ENCODE measurements around the gene CDK6. TPM values are rescaled to one million over a fixed set of nuclear protein-coding genes. Genes with fewer than 3 reads are reported as not detected.
A peak's percentile ranks its signal among the peaks of the same experiment; 100 is the strongest.

CDK6 gene
- total and polyA plus RNA-seq, 10 of the 15 experiments (the other 5 are each of a cell fraction or from before 2014, with no cell fraction given) = 8.0 to 118 (median 45.8) TPM

DNA sequence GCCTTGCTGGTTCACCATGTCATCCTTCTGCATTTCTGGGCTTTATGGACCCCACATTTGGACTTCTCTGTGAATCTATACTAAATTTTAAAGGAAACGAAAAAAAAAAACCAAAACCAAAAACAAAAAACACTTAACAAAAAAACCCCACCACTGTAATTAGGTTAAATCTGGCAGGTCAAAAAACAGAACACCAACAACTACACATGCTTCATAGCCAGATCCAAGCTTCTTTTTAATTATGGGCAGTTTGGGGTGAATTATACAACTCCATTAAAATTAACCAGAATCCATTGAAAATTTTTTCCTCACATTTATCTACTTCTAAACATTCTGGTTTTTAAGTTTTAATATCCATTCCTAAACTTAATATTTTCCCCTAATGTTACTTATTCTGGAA is 58.4 kb downstream of the CDK6 start:
- Histone ChIP-seq H2AFZ (ENCODE audit: control insufficient read depth, low read depth, low read length) (no peak overlapping the region), H3K4me3 (no peak overlapping the region), H3K27me3 (replicated peaks in 1 of 2; ENCODE audit: control insufficient read depth in 2 of 2, insufficient read depth in 2 of 2, low read length in 1 of 2) (no peaks in the 10 kb centered on the region), H3K36me3 (ENCODE audit: control insufficient read depth in 2 of 2, insufficient read depth in 2 of 2, low read length in 1 of 2) (peaks cover 1 to 2% of the 10 kb centered on the region in 2 experiments; a peak in 3 of 4 replicates), H3K4me2 (ENCODE audit: control insufficient read depth, insufficient read depth) (no peak overlapping the region), H3K9me3 (replicated peaks; ENCODE audit: control insufficient read depth, insufficient read depth, low read length) (peaks cover 4% of the 10 kb centered on the region; the same call in 2 of the 3 replicates), H3K4me1 (ENCODE audit: control insufficient read depth, insufficient read depth, low read length) (peaks cover 15% of the 10 kb centered on the region), H3K79me2 (ENCODE audit: control insufficient read depth, insufficient read depth, low read length) (peaks cover 36% of the 10 kb centered on the region), H3K27ac (ENCODE audit: control insufficient read depth, insufficient read depth) (no peak overlapping the region; the same call in 1 of the 2 replicates), H3K9ac (ENCODE audit: control insufficient read depth, insufficient read depth, low read length) (no peak overlapping the region), H4K20me1 (ENCODE audit: control insufficient read depth, insufficient read depth) (no peaks in the 10 kb centered on the region)
- intact Hi-C loops (cut with micrococcal nuclease; ENCODE audit: unreplicated experiment) = no loop called here
- ChIA-PET SMC1A (ENCODE audit: uncharacterized antibody, unreplicated experiment) (interaction anchor here (1.1 to 2.2 kb wide), 4 partner anchors 11 to 156 kb away, joined by 3 to 13 read pairs (median 5); no protein-coding TSS in a partner anchor), CTCF (interaction anchor here (0.8 to 2.0 kb wide), 3 partner anchors 9 to 55 kb away, joined by 3 to 4 read pairs (median 4); no protein-coding TSS in a partner anchor), RAD21 (ENCODE audit: unreplicated experiment) (no interaction called here), POLR2A (interaction anchor here (0.6 kb wide), 1 partner anchor 156 kb away, joined by 3 read pairs; no protein-coding TSS in a partner anchor)
- DNase-seq (ENCODE audit: low read depth, low spot score) (no peak), ATAC-seq (no peak), FAIRE-seq (peak; percentile 7)
- BruUV-seq (replicated peaks) = no TSS peak
- no peak for TF ChIP-seq EZH2 (IDR thresholded peaks at IDR 0.05; ENCODE audit: borderline replicate concordance, control insufficient read depth, low read depth, low read length)
- no peak for TF ChIP-seq BHLHE40 (IDR thresholded peaks at IDR 0.05; ENCODE audit: borderline replicate concordance in 1 of 2, low read depth in 2 of 2, low read length in 1 of 2)
- no peak for TF ChIP-seq CTCF (IDR thresholded peaks at IDR 0.05 in 2 of 3, conservative IDR thresholded peaks at IDR 0.05 in 1 of 3; ENCODE audit: control insufficient read depth in 2 of 3, extremely low read depth in 1 of 3, insufficient read depth in 1 of 3, low read depth in 3 of 3, low read length in 3 of 3)
- no peak for TF ChIP-seq PAX8 (IDR thresholded peaks at IDR 0.05)
- no peak for TF ChIP-seq SUZ12 (IDR thresholded peaks at IDR 0.05; ENCODE audit: unreplicated experiment)
- no peak for TF ChIP-seq SPI1 (IDR thresholded peaks at IDR 0.05; ENCODE audit: borderline replicate concordance, insufficient read depth, low read depth, low read length)
- TF ChIP-seq, protein P1, sequence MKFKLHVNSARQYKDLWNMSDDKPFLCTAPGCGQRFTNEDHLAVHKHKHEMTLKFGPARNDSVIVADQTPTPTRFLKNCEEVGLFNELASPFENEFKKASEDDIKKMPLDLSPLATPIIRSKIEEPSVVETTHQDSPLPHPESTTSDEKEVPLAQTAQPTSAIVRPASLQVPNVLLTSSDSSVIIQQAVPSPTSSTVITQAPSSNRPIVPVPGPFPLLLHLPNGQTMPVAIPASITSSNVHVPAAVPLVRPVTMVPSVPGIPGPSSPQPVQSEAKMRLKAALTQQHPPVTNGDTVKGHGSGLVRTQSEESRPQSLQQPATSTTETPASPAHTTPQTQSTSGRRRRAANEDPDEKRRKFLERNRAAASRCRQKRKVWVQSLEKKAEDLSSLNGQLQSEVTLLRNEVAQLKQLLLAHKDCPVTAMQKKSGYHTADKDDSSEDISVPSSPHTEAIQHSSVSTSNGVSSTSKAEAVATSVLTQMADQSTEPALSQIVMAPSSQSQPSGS (IDR thresholded peaks at IDR 0.05; ENCODE audit: low read length) = no peak
- TF ChIP-seq STAT1 (conservative IDR thresholded peaks at IDR 0.05) = no peak
- TF ChIP-seq CEBPB (IDR thresholded peaks at IDR 0.05; ENCODE audit: borderline replicate concordance in 1 of 2, low read depth in 2 of 2, low read length in 2 of 2) = no peak
- no peak for TF ChIP-seq MYC (IDR thresholded peaks at IDR 0.05; ENCODE audit: insufficient read depth, insufficient read length, insufficient replicate concordance, low read length, severe bottlenecking)
- TF ChIP-seq ZBED1 (IDR thresholded peaks at IDR 0.05; ENCODE audit: borderline replicate concordance) = no peak
- no peak for TF ChIP-seq NFIC (IDR thresholded peaks at IDR 0.05; ENCODE audit: low read depth, low read length)
- TF ChIP-seq ASH2L (IDR thresholded peaks at IDR 0.05; ENCODE audit: borderline replicate concordance, low read depth) = no peak
- no peak for TF ChIP-seq ZSCAN29 (IDR thresholded peaks at IDR 0.05)
- TF ChIP-seq ESRRA (IDR thresholded peaks at IDR 0.05; ENCODE audit: low read length) = no peak
- WGBS (ENCODE audit: insufficient coverage, insufficient replicate concordance, low lambda C conversion rate, missing lambda C conversion rate) = 100% methylated on average over 1 of the region's 1 CpG
- in situ Hi-C loops (cut with MboI) = no loop called here

Measured in GM12878 (cell line).